ENCODE results near the gene DDA1.
"Not testable (repeated sequence)": the region's sequence is repeated elsewhere in the genome, so short reads cannot be mapped to it uniquely, and the experiment has no call there.

The DDA1 gene

GRCh38 chr19:17309198-17309964 lies at the start of gene DDA1:
DDA1 (plus strand) TSS chr19:17309563; CDS start chr19:17309655, 92 bp downstream.
- peak; percentile 98 for DNase-seq (ENCODE audit: low spot score)

- DNase-seq (ENCODE audit: low spot score) = no peak
These were observed 49.4 kb upstream of the DDA1 start for GRCh38 chr19:17259934-17260333.

- DNase-seq (ENCODE audit: low spot score) = no peak
These were observed 48.5 kb upstream of the DDA1 start for GRCh38 chr19:17260842-17261325.

GRCh38 chr19:17262557-17262956 lies 46.8 kb upstream of the DDA1 start:
- DNase-seq (ENCODE audit: low spot score) = no peak

GRCh38 chr19:17263712-17264640 lies 45.4 kb upstream of the DDA1 start:
- DNase-seq (ENCODE audit: low spot score) = no peak

- DNase-seq (ENCODE audit: low spot score) = no peak
These were observed 44.8 kb upstream of the DDA1 start, which contains the start of gene USHBP1 for GRCh38 chr19:17264641-17264979. USHBP1 (minus strand) TSS chr19:17264745; CDS start chr19:17264299, 446 bp downstream.

GRCh38 chr19:17266026-17266425 lies 43.3 kb upstream of the DDA1 start:
- no peak for DNase-seq (ENCODE audit: low spot score)

GRCh38 chr19:17266589-17266974 lies 42.8 kb upstream of the DDA1 start:
- DNase-seq (ENCODE audit: low spot score) = no peak

- peak; percentile 96 for DNase-seq (ENCODE audit: low spot score)
These were observed 42.2 kb upstream of the DDA1 start, which contains the start of gene BABAM1 for GRCh38 chr19:17266975-17267788. BABAM1 (plus strand) TSS chr19:17267443; CDS start chr19:17268807, 1,364 bp downstream.

- no peak for DNase-seq (ENCODE audit: low spot score)
These were observed 40.6 kb upstream of the DDA1 start for GRCh38 chr19:17268754-17269153.

GRCh38 chr19:17274892-17275291 lies 34.5 kb upstream of the DDA1 start:
- DNase-seq (ENCODE audit: low spot score) = not testable (repeated sequence)

GRCh38 chr19:17275441-17276175 lies 33.8 kb upstream of the DDA1 start:
- DNase-seq (ENCODE audit: low spot score) = no peak

- no peak for DNase-seq (ENCODE audit: low spot score)
These were observed 29.9 kb upstream of the DDA1 start for GRCh38 chr19:17279436-17279835.

GRCh38 chr19:17281391-17282304 lies 27.7 kb upstream of the DDA1 start, which contains the start of gene ANKLE1:
ANKLE1 (plus strand) TSS chr19:17281901; CDS start chr19:17281921, 20 bp downstream.
- DNase-seq (ENCODE audit: low spot score) = no peak

- peak; percentile 88 for DNase-seq (ENCODE audit: low spot score)
These were observed 26.8 kb upstream of the DDA1 start for GRCh38 chr19:17282488-17283125.

GRCh38 chr19:17283504-17283996 lies 25.8 kb upstream of the DDA1 start:
- DNase-seq (ENCODE audit: low spot score) = no peak

- no peak for DNase-seq (ENCODE audit: low spot score)
These were observed 23.8 kb upstream of the DDA1 start for GRCh38 chr19:17285415-17286135.

GRCh38 chr19:17286263-17286662 lies 23.1 kb upstream of the DDA1 start:
- DNase-seq (ENCODE audit: low spot score) = no peak
